ENCODE measurements around the gene FUBP3. TPM values are rescaled to one million over a fixed set of nuclear protein-coding genes. Genes with fewer than 3 reads are reported as not detected.

Gene FUBP3
- total and polyA plus RNA-seq, 2 experiments from 2014 or later: 82.0 to 115 TPM

DNA sequence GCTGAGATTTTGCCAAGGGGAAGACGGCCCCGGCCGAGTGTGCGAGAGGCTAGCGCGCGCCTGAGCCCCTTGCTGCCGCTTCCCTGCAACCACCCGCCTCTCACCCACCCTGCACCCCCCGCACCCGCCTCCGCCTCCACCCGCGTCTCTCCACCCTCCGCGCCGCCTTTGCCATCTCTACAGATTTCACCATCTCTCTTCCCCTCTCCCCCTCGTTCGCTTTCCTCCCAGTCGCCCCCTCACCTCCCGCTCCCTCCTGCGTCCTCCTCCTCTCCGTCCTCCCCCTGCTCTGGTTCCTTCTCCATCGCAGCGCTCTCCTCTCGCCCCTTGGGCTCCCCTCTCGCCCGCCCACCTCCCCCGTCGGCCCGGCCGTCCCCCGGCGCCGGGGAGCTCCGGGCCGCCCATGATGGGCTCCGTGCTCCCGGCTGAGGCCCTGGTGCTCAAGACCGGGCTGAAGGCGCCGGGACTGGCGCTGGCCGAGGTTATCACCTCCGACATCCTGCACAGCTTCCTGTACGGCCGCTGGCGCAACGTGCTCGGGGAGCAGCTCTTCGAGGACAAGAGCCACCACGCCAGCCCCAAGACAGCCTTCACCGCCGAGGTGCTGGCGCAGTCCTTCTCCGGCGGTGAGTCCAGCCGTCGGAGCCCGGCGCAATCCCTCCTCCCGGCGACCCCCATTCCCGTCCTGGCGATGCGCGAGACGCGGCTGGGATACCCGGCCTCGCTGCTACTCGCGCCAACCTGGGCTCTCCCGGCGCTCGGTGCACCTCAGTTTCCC is 85.1 kb downstream of the FUBP3 start, which contains the start of gene PRDM12:
Gene PRDM12, plus strand, starts transcription at position 344 of the 778 bp plus-strand sequence. Its CDS starts 60 bp downstream, at position 404.
- Histone ChIP-seq H3K9me3 (ENCODE audit: low read depth) (no peaks in the 10 kb centered on the region), H3K4me1 (ENCODE audit: low read depth) (peaks cover 4% of the 10 kb centered on the region), H3K27ac (no peak within 1 kb of the TSS), H3K36me3 (no peaks in the 10 kb centered on the region), H3K4me3 (no peak within 1 kb of the TSS), H3K27me3 (peaks cover 100% of the 10 kb centered on the region)
- no peak for TF ChIP-seq CTCF (IDR thresholded peaks at IDR 0.05; ENCODE audit: low read depth, low read length)
- no peak for DNase-seq (ENCODE audit: low read depth in 1 of 2, low spot score in 1 of 2)

DNA sequence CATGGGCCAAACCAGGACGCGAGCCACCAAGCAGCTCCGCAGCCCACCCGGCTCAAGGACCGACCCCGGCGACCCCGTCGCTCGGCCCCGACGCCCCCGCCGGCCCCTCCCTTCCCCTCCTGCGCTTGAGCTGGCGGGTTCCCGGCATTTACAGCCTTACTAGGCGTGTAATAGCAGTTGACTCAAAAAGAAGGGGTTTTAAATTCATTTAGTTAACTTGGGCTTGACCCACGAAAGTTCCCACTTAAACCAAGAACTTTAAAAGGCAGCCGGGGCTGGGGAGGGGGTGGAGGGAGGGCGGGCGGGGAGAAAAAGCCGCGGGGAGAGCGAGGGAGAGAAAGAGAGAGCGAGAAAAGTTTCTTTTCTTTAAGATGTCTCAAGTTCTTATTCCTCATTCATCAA is 85.7 kb downstream of the FUBP3 start:
- no peaks in the 10 kb centered on the region for H3K9me3 ChIP-seq (ENCODE audit: low read depth)
- no peak overlapping the region for H3K27ac ChIP-seq
- H3K4me3 ChIP-seq: no peak overlapping the region
- H3K27me3 ChIP-seq: peaks cover 97% of the 10 kb centered on the region
- TF ChIP-seq CTCF (IDR thresholded peaks at IDR 0.05; ENCODE audit: low read depth, low read length): no peak
- peaks cover 4% of the 10 kb centered on the region for H3K4me1 ChIP-seq (ENCODE audit: low read depth)
- H3K36me3 ChIP-seq: no peaks in the 10 kb centered on the region
- DNase-seq (ENCODE audit: low read depth in 1 of 2, low spot score in 1 of 2): no peak

DNA sequence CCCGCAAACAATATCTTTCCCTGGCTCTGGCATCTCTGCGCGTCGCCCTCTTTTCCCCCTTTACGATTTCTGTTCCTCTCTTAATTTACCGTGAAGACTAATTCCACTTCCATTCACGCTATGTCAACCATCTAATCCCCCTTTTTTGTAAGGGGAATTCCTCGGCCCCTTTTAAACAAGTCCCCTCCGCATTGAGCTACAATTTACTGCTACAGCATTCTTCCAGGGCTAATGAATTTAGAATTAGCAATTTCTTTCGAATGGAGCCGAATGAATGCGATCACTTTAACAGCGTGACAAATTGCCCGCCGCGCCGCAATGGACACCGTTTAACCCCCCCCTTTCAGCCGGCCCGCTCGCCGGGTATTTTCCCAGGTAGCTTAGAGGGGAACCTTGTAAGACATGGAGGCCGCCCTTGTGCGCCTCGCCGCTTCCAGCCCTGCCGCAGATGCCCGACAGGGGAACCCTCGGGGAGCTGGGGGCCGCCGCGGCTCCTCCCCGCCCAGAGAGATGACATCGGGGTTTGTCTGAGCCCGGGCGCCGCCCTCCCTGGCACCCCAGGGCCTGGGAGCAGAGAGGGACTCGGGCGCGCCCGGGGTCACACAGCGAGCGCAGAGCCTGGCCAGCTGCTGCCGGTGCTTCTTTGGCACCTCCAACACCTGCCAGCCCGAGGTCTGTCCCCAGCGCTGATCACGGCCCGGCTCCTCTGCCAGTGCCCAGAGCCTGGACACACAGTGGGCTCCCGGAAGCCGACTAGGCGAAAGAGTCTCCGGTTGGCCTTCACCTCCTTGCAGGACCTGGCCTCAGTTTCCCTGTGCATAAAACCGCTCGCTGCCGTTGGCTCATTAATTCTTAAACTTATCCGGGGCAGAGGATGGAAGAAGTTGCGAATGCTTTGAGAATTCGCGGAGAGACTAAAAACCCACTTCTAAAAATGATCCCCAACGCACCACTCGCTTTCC is 86.3 kb downstream of the FUBP3 start:
- no peak for TF ChIP-seq CTCF (IDR thresholded peaks at IDR 0.05; ENCODE audit: low read depth, low read length)
- no peak for DNase-seq (ENCODE audit: low read depth in 1 of 2, low spot score in 1 of 2)
- H3K9me3 ChIP-seq (ENCODE audit: low read depth): no peaks in the 10 kb centered on the region
- peaks cover 97% of the 10 kb centered on the region for H3K27me3 ChIP-seq
- H3K36me3 ChIP-seq: no peaks in the 10 kb centered on the region
- peaks cover 4% of the 10 kb centered on the region for H3K4me1 ChIP-seq (ENCODE audit: low read depth)
- H3K4me3 ChIP-seq: no peak overlapping the region
- no peak overlapping the region for H3K27ac ChIP-seq

DNA sequence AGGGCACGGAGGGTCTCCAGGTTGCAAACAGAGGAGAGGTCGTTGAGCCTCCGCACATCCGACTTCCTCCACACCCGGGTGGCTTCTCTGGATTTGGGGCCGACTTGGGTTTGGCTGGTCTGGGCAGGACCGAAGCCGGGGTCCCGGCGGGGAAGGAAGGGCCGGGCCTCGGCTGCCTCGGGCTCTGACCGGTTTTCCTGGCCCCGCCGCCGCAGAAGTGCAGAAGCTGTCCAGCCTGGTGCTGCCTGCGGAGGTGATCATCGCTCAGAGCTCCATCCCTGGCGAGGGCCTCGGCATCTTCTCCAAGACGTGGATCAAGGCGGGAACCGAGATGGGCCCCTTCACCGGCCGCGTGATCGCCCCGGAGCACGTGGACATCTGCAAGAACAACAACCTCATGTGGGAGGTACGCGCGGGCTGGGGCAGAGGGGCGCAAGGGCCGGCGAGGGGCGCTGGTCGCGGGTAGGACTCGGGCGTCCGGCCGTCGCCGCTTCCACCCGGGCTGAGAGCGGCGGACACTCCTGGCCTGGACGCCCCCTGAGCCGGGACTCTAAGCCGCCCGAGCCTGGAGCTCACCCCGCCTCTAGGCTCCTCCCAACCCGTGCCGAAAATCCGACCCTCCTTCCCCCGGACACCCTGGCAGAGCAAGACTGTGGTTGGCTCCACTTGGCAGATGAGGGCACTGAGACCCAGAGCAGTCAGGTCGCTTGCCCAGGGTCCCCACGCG is 87.2 kb downstream of the FUBP3 start:
- no peak overlapping the region for H3K27ac ChIP-seq
- DNase-seq (ENCODE audit: low read depth in 1 of 2, low spot score in 1 of 2): no peak
- H3K4me3 ChIP-seq: no peak overlapping the region
- no peaks in the 10 kb centered on the region for H3K9me3 ChIP-seq (ENCODE audit: low read depth)
- H3K4me1 ChIP-seq (ENCODE audit: low read depth): peaks cover 4% of the 10 kb centered on the region
- peaks cover 97% of the 10 kb centered on the region for H3K27me3 ChIP-seq
- no peaks in the 10 kb centered on the region for H3K36me3 ChIP-seq
- TF ChIP-seq CTCF (IDR thresholded peaks at IDR 0.05; ENCODE audit: low read depth, low read length): no peak

DNA sequence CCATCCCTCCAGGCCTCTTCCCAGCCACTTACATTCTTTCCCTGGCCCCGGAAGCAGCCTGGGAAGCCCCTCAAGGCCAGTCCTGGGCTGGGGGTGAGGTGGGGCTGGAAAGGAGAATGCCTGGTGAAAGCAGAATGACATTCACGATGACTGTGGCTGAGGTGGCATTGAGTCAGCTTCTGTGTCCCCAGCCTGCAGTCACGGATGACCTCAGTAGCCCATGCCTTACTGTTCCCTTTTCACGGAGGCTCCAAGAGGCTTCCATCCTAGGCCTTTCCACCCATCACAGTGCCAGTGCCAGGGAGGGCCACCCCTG is 87.7 kb downstream of the FUBP3 start:
- Histone ChIP-seq H3K27ac (no peak overlapping the region), H3K36me3 (no peaks in the 10 kb centered on the region), H3K4me1 (ENCODE audit: low read depth) (peaks cover 4% of the 10 kb centered on the region), H3K4me3 (no peak overlapping the region), H3K27me3 (peaks cover 97% of the 10 kb centered on the region), H3K9me3 (ENCODE audit: low read depth) (no peaks in the 10 kb centered on the region)
- DNase-seq (ENCODE audit: low read depth in 1 of 2, low spot score in 1 of 2): no peak
- no peak for TF ChIP-seq CTCF (IDR thresholded peaks at IDR 0.05; ENCODE audit: low read depth, low read length)
